HepG2 (cell line): Measurements from ENCODE around the gene SCN9A. TPM values are rescaled to one million over a fixed set of nuclear protein-coding genes. Genes with fewer than 3 reads are reported as not detected.

Source experiments
- AKAP8 ChIP-seq: sonication (generic); formaldehyde crosslinking; IDR thresholded peaks from 2 replicates; pipeline ENCODE4 v1.5.1; 2020; ENCODE audit warnings: mild to moderate bottlenecking, missing genetic modification reagents
- CCDC6 ChIP-seq: sonication (generic); formaldehyde crosslinking; IDR thresholded peaks from 2 replicates; pipeline ENCODE4 v1.8.1; 2022; ENCODE audit warnings: mild to moderate bottlenecking, missing genetic modification reagents, moderate library complexity
- CERS6 ChIP-seq: sonication (generic); formaldehyde crosslinking; IDR thresholded peaks from 2 replicates; pipeline ENCODE4 v1.5.0; 2020; ENCODE audit warnings: missing genetic modification reagents
- DR1 ChIP-seq: sonication (generic); formaldehyde crosslinking; IDR thresholded peaks from 2 replicates; pipeline ENCODE4 v1.8.0; 2021; ENCODE audit warnings: mild to moderate bottlenecking, missing genetic modification reagents, inconsistent platforms
- GLI4 ChIP-seq: sonication (generic); formaldehyde crosslinking; IDR thresholded peaks from 2 replicates; pipeline ENCODE4 v1.5.1; 2020; ENCODE audit warnings: missing genetic modification reagents, mild to moderate bottlenecking, moderate library complexity, borderline replicate concordance
- HHEX ChIP-seq: IDR thresholded peaks from 2 replicates; pipeline ENCODE4 v1.6.1; 2016; ENCODE audit warnings: control low read depth
- HOXA3 ChIP-seq: sonication (generic); formaldehyde crosslinking; IDR thresholded peaks from 2 replicates; pipeline ENCODE4 v1.5.0; 2020; ENCODE audit warnings: missing genetic modification reagents
- IKZF4 ChIP-seq: sonication (generic); formaldehyde crosslinking; IDR thresholded peaks from 2 replicates; pipeline ENCODE4 v1.5.1; 2020; ENCODE audit warnings: borderline replicate concordance, mild to moderate bottlenecking, low read depth, missing genetic modification reagents; ENCODE audit errors: not compliant biosample characterization
- KAT2B ChIP-seq: fragments of 150-350 bp; IDR thresholded peaks from 2 replicates; pipeline ENCODE4 v1.6.1; 2014; ENCODE audit warnings: low read depth, low read length, borderline replicate concordance
- KLF16 ChIP-seq, 2 experiments: sonication (generic) in 1 of 2; formaldehyde crosslinking in 1 of 2; IDR thresholded peaks; 2 replicates each; pipeline versions ENCODE4 v1.6.1 to v1.8.0; 2016 to 2023; ENCODE audit warnings: missing genetic modification reagents in 2 of 2, missing compliant biosample characterization in 1 of 2
- TCF7L2 ChIP-seq: IDR thresholded peaks from 2 replicates; pipeline ENCODE4 v1.6.1; 2011; ENCODE audit warnings: mild to moderate bottlenecking, low read depth, low read length, moderate library complexity
- ZC3H13 ChIP-seq: sonication (generic); formaldehyde crosslinking; IDR thresholded peaks from 2 replicates; pipeline ENCODE4 v1.8.1; 2023; ENCODE audit warnings: mild to moderate bottlenecking, missing genetic modification reagents, moderate library complexity
- ZGPAT ChIP-seq: IDR thresholded peaks from 2 replicates; pipeline ENCODE4 v1.6.1; 2016; ENCODE audit warnings: mild to moderate bottlenecking
- ZNF709 ChIP-seq: sonication (generic); formaldehyde crosslinking; IDR thresholded peaks from 2 replicates; pipeline ENCODE4 v1.5.0; 2020; ENCODE audit warnings: mild to moderate bottlenecking, missing genetic modification reagents
- ZNF784 ChIP-seq: sonication (generic); formaldehyde crosslinking; IDR thresholded peaks from 2 replicates; pipeline ENCODE4 v1.5.1; 2020; ENCODE audit warnings: missing genetic modification reagents, mild to moderate bottlenecking, borderline replicate concordance
- ZNF788 ChIP-seq: sonication (generic); formaldehyde crosslinking; IDR thresholded peaks from 2 replicates; pipeline ENCODE4 v1.5.0; 2020; ENCODE audit warnings: mild to moderate bottlenecking, missing genetic modification reagents, borderline replicate concordance
- ZZZ3 ChIP-seq: sonication (generic); formaldehyde crosslinking; IDR thresholded peaks from 2 replicates; pipeline ENCODE4 v1.4.0; 2020; ENCODE audit warnings: missing genetic modification reagents, mild to moderate bottlenecking, borderline replicate concordance
- polyA plus RNA-seq, 8 experiments: library from polyadenylated mRNA; depleted of rRNA in 3 of 8; stranded (reverse) in 7 of 8; unstranded in 1 of 8; fragments of >200 nt; fragmentation: Illumina TruSeq in 4 of 8; extraction: Trizol in 4 of 8; gene quantifications; 2 replicates each; pipeline versions ENCODE4 v1.2.1 to v1.2.3, GENCODE V29; 2011 to 2016; ENCODE audit warnings: low read depth in 4 of 8, missing spikeins in 1 of 8, mixed read lengths in 1 of 8; ENCODE audit not compliant: insufficient read depth in 1 of 8
- total RNA-seq, 5 experiments: library from RNA; depleted of rRNA; stranded (reverse); fragments of >200 nt; fragmentation: Illumina TruSeq; extraction: Trizol; gene quantifications; 2 replicates each; pipeline ENCODE4 v1.2.3, GENCODE V29; 2016; ENCODE audit warnings: low read depth in 1 of 5
- TF ChIP-seq, protein P1 (sequence below): IDR thresholded peaks from 2 replicates; pipeline ENCODE4 v1.6.1; 2016; ENCODE audit warnings: missing compliant biosample characterization, missing genetic modification reagents, borderline replicate concordance
- TF ChIP-seq, protein P2 (sequence below): sonication (generic); formaldehyde crosslinking; conservative IDR thresholded peaks from 2 replicates; pipeline ENCODE4 v1.4.0; 2020; ENCODE audit warnings: mild to moderate bottlenecking, missing genetic modification reagents, moderate library complexity

Gene SCN9A
- total and polyA plus RNA-seq, 2 of the 13 experiments (the other 11 are each of a cell fraction or from before 2014, with no cell fraction given) = 15.3 to 24.3 TPM

- no peak for TF ChIP-seq IKZF4 (CRISPR knock-in tag)
- peak; percentile 43; the same call in 1 of the 2 replicates for TF ChIP-seq ZC3H13 (CRISPR knock-in tag)
- TF ChIP-seq CERS6 (CRISPR knock-in tag) = no peak
- TF ChIP-seq, protein P1, sequence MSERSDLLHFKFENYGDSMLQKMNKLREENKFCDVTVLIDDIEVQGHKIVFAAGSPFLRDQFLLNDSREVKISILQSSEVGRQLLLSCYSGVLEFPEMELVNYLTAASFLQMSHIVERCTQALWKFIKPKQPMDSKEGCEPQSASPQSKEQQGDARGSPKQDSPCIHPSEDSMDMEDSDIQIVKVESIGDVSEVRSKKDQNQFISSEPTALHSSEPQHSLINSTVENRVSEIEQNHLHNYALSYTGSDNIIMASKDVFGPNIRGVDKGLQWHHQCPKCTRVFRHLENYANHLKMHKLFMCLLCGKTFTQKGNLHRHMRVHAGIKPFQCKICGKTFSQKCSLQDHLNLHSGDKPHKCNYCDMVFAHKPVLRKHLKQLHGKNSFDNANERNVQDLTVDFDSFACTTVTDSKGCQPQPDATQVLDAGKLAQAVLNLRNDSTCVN = peak; percentile 72
- no peak; the same call in 1 of the 2 replicates for TF ChIP-seq ZZZ3 (CRISPR knock-in tag)
- TF ChIP-seq, protein P2, sequence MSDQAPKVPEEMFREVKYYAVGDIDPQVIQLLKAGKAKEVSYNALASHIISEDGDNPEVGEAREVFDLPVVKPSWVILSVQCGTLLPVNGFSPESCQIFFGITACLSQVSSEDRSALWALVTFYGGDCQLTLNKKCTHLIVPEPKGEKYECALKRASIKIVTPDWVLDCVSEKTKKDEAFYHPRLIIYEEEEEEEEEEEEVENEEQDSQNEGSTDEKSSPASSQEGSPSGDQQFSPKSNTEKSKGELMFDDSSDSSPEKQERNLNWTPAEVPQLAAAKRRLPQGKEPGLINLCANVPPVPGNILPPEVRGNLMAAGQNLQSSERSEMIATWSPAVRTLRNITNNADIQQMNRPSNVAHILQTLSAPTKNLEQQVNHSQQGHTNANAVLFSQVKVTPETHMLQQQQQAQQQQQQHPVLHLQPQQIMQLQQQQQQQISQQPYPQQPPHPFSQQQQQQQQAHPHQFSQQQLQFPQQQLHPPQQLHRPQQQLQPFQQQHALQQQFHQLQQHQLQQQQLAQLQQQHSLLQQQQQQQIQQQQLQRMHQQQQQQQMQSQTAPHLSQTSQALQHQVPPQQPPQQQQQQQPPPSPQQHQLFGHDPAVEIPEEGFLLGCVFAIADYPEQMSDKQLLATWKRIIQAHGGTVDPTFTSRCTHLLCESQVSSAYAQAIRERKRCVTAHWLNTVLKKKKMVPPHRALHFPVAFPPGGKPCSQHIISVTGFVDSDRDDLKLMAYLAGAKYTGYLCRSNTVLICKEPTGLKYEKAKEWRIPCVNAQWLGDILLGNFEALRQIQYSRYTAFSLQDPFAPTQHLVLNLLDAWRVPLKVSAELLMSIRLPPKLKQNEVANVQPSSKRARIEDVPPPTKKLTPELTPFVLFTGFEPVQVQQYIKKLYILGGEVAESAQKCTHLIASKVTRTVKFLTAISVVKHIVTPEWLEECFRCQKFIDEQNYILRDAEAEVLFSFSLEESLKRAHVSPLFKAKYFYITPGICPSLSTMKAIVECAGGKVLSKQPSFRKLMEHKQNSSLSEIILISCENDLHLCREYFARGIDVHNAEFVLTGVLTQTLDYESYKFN (CRISPR knock-in tag) = no peak; the same call in 1 of the 2 replicates
- TF ChIP-seq KLF16 (CRISPR knock-in tag; IDR thresholded peaks at IDR 0.05) = peak in 1 of 2 experiments; percentile 83; a peak in 2 of 4 replicates
- TF ChIP-seq ZGPAT (CRISPR knock-in tag) = peak; percentile 92
- TF ChIP-seq TCF7L2 = no peak
- no peak for TF ChIP-seq KAT2B
- TF ChIP-seq DR1 (CRISPR knock-in tag) = no peak; the same call in 1 of the 2 replicates
- no peak; the same call in 1 of the 2 replicates for TF ChIP-seq AKAP8
- TF ChIP-seq ZNF709 (CRISPR knock-in tag) = peak; percentile 77; the same call in 1 of the 2 replicates
- no peak; the same call in 1 of the 2 replicates for TF ChIP-seq ZNF788 (CRISPR knock-in tag)
- peak; percentile 89; the same call in 1 of the 2 replicates for TF ChIP-seq GLI4
- TF ChIP-seq HOXA3 = peak; percentile 76
- TF ChIP-seq CCDC6 (CRISPR knock-in tag) = no peak; the same call in none of the 2 replicates
- TF ChIP-seq HHEX (CRISPR knock-in tag) = no peak
- TF ChIP-seq ZNF784 (CRISPR knock-in tag) = no peak
Observed at GRCh38 chr2:166375736-166376487, at the start of gene SCN9A (continued).
